Calu3 (cell line): ENCODE data around the gene MNT. TPM values are rescaled to one million over a fixed set of nuclear protein-coding genes. Genes with fewer than 3 reads are reported as not detected.

ENCODE experiments used
- BruUV-seq: library from RNA; stranded (reverse); fragments of 400-500 nt; replicated peaks from 2 replicates; lab custom pipeline; 2021; lab: Mats Ljungman, UMichigan
- CTCF ChIA-PET: fragments of 300-600 bp; sonication (Branson Sonifier 250); formaldehyde crosslinking; loops from one replicate; lab custom pipeline; 2022; ENCODE audit warnings: antibody characterized with exemption; lab: Charles Lee
- DNase-seq: peaks from one replicate; pipeline ENCODE4 v3.0.0; 2022
- H3K27ac Mint-ChIP-seq: one replicate; pipeline ENCODE4 v1.8.0; 2022; ENCODE audit warnings: mixed read lengths; ENCODE audit not compliant: unreplicated experiment
- H3K27me3 Mint-ChIP-seq: one replicate; pipeline ENCODE4 v1.8.0; 2022; ENCODE audit warnings: mixed read lengths; ENCODE audit not compliant: unreplicated experiment
- H3K36me3 Mint-ChIP-seq: one replicate; pipeline ENCODE4 v1.8.0; 2022; ENCODE audit warnings: mild to moderate bottlenecking, moderate library complexity, mixed read lengths; ENCODE audit not compliant: insufficient read depth, unreplicated experiment
- H3K4me1 Mint-ChIP-seq: one replicate; pipeline ENCODE4 v1.8.0; 2022; ENCODE audit warnings: mild to moderate bottlenecking, low read depth, mixed read lengths; ENCODE audit not compliant: unreplicated experiment
- H3K4me3 Mint-ChIP-seq: one replicate; pipeline ENCODE4 v1.8.0; 2022; ENCODE audit warnings: mild to moderate bottlenecking, low read depth, moderate library complexity, mixed read lengths; ENCODE audit not compliant: unreplicated experiment
- H3K9me3 Mint-ChIP-seq: one replicate; pipeline ENCODE4 v1.8.0; 2022; ENCODE audit warnings: low read depth, mixed read lengths; ENCODE audit not compliant: unreplicated experiment
- CTCF ChIP-seq: fragments of 200-600 bp; IDR thresholded peaks from one replicate; pipeline ENCODE4 v1.8.0; 2022; ENCODE audit warnings: antibody characterized with exemption; ENCODE audit not compliant: unreplicated experiment
- intact Hi-C: fragments of 100-400 bp; cut with micrococcal nuclease; formaldehyde crosslinking; loops from one replicate; pipeline ENCODE4 v1.10.0; 2022; ENCODE audit not compliant: unreplicated experiment
- total RNA-seq: library from RNA; stranded (reverse); gene quantifications from 2 replicates; pipeline ENCODE4 v1.2.3, GENCODE V29; 2022

MNT gene
- total RNA-seq, 1 experiment from 2014 or later, result 32.1 TPM

DNA sequence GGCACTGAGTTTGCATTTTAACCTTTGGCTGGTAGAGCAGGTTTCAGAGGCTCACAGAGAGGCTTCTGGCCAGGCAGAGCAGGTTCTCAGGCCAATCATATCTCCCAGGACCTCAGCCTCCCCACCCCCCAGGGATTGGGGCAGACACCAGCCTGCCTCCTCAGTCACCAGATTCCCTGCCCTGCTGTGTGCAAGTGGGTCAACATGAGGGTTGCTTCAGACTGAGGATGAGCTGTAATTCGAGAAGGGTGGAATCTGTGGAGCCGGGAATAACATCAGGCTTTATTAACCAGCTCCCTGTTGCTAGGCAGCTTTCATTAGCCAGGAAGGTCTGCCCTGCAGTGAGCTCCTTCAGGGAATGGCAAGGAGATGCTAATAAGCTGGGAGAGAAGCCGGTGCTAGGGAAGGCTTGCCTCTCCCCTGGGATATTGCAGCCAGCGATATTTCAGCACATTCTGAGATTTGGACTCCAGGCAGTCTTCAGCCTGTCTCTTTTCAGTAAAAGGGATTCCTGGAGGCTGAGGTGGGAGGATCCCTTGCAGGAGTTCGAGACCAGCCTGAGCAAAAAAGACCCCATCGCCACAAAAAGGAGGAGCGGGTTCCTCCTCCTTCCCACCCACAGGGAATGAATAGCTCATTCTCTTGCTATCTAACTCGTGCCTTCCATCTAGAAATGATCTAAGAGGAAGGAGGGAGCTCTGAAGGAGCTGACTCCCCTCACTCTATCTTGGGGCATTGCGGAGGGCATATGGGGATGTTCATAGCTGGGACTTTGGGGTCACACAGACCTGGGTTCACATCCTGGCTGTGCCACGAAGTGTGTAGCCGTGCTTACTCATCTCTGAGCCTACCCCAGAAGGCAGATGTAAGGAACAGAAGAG lies 52.8 kb downstream of the MNT start:
- TF ChIP-seq CTCF, result no peak
- Mint-ChIP-seq H3K4me3 (no peak overlapping the region), H3K27ac (no peak overlapping the region), H3K36me3 (peaks cover 14% of the 10 kb centered on the region), H3K27me3 (no peaks in the 10 kb centered on the region), H3K9me3 (no peaks in the 10 kb centered on the region), H3K4me1 (peaks cover 8% of the 10 kb centered on the region)
- BruUV-seq, result no TSS peak
- DNase-seq, result peak; percentile 46
- CTCF ChIA-PET, result interaction anchor here (1.0 kb wide), 1 partner anchor 13 kb away, joined by 3 read pairs; no protein-coding TSS in a partner anchor
- intact Hi-C loops, result no loop called here

DNA sequence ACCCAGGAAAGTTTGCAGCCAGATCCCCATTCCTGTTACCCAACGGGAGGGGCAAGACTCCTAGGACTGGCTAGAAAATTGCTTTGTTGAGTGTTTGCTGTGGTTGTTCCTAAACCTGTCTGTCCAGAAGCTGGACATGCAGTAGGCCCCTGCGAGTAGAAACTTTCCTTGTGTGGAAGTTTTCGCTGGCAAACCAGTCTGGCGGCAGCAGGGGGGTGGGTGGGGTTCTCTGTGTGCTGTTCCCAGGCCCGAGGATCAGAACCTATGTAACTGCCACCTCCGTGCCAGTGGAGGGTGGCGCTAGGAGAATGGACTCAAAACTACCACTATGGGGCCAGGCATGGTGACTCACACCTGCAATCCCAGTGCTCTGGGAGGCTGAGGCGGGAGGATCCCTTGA lies 54.4 kb downstream of the MNT start:
- H3K27ac Mint-ChIP-seq, result no peak overlapping the region
- DNase-seq, result no peak
- no peaks in the 10 kb centered on the region for H3K9me3 Mint-ChIP-seq
- no peak for TF ChIP-seq CTCF
- H3K27me3 Mint-ChIP-seq, result no peaks in the 10 kb centered on the region
- peaks cover 8% of the 10 kb centered on the region for H3K4me1 Mint-ChIP-seq
- no peak overlapping the region for H3K4me3 Mint-ChIP-seq
- CTCF ChIA-PET, result interaction anchor here (0.7 kb wide), 1 partner anchor 10 kb away, joined by 4 read pairs; the partner anchor contains the start of gene TSR1
- intact Hi-C loops, result no loop called here
- peaks cover 15% of the 10 kb centered on the region for H3K36me3 Mint-ChIP-seq
- no TSS peak for BruUV-seq

GRCh38 chr17:2344528-2344927 lies 56.3 kb downstream of the MNT start:
- no peak overlapping the region for H3K4me3 Mint-ChIP-seq
- H3K27me3 Mint-ChIP-seq, result no peaks in the 10 kb centered on the region
- no peak overlapping the region for H3K27ac Mint-ChIP-seq
- DNase-seq, result no peak
- TF ChIP-seq CTCF, result no peak
- no peaks in the 10 kb centered on the region for H3K9me3 Mint-ChIP-seq
- intact Hi-C loops, result no loop called here
- CTCF ChIA-PET, result no interaction called here
- peaks cover 8% of the 10 kb centered on the region for H3K4me1 Mint-ChIP-seq
- H3K36me3 Mint-ChIP-seq, result peaks cover 15% of the 10 kb centered on the region
- no TSS peak for BruUV-seq

GRCh38 chr17:2343421-2343820 lies 57.4 kb downstream of the MNT start:
- Mint-ChIP-seq H3K27ac (no peak overlapping the region), H3K27me3 (no peaks in the 10 kb centered on the region), H3K4me3 (no peak overlapping the region), H3K4me1 (peaks cover 8% of the 10 kb centered on the region), H3K9me3 (no peaks in the 10 kb centered on the region), H3K36me3 (peaks cover 16% of the 10 kb centered on the region)
- BruUV-seq, result no TSS peak
- intact Hi-C loops, result no loop called here
- no peak for TF ChIP-seq CTCF
- CTCF ChIA-PET, result no interaction called here
- no peak for DNase-seq
